Bronchial epithelial cell (primary cell): Measurements from ENCODE around the gene MPST. TPM values are rescaled to one million over a fixed set of nuclear protein-coding genes. Genes with fewer than 3 reads are reported as not detected.
A peak's percentile ranks its signal among the peaks of the same experiment; 100 is the strongest.

ENCODE experiments used
- DNase-seq: peaks from one replicate; pipeline ENCODE4 v3.0.0-alpha.2; 2010; ENCODE audit warnings: low read depth
- FAIRE-seq: peaks from 2 replicates; lab custom pipeline; 2011; peaks lifted over from hg19 to GRCh38; lab: Jason Lieb, UNC
- H3K27me3 ChIP-seq: 2 replicates; pipeline ENCODE4 v1.5.1; 2011; ENCODE audit warnings: low read length; ENCODE audit not compliant: control insufficient read depth, insufficient read depth
- H3K36me3 ChIP-seq: 2 replicates; pipeline ENCODE4 v1.5.1; 2011; ENCODE audit warnings: low read length; ENCODE audit not compliant: control insufficient read depth, insufficient read depth
- H3K4me3 ChIP-seq: 2 replicates; pipeline ENCODE4 v1.5.1; 2011; ENCODE audit warnings: mild to moderate bottlenecking, low read depth, low read length, control low read depth
- CTCF ChIP-seq: IDR thresholded peaks from 2 replicates; pipeline ENCODE4 v1.5.1; 2011; ENCODE audit warnings: mild to moderate bottlenecking, moderate library complexity, low read length, control low read depth, inconsistent platforms; ENCODE audit not compliant: insufficient read depth, severe bottlenecking
- total RNA-seq: library from RNA; depleted of rRNA; stranded (reverse); fragments of >200 nt; gene quantifications from 2 replicates; pipeline ENCODE4 v1.2.1, GENCODE V29; 2014

The MPST gene
- total RNA-seq, 1 donor from 2014 or later = 121 TPM

GRCh38 chr22:37026325-37026724, 6.8 kb downstream of the MPST start:
- Histone ChIP-seq H3K4me3 (no peak overlapping the region), H3K36me3 (peaks cover 25% of the 10 kb centered on the region), H3K27me3 (no peaks in the 10 kb centered on the region)
- FAIRE-seq = peak; percentile 90
- no peak for DNase-seq
- no peak for TF ChIP-seq CTCF

GRCh38 chr22:37027556-37027955, 8.0 kb downstream of the MPST start:
- no peak overlapping the region for H3K4me3 ChIP-seq
- H3K36me3 ChIP-seq = peaks cover 25% of the 10 kb centered on the region
- FAIRE-seq (no peak), DNase-seq (no peak)
- TF ChIP-seq CTCF = no peak
- H3K27me3 ChIP-seq = no peaks in the 10 kb centered on the region

- DNase-seq (no peak), FAIRE-seq (no peak)
- H3K36me3 ChIP-seq = peaks cover 25% of the 10 kb centered on the region
- H3K4me3 ChIP-seq = no peak overlapping the region
- no peak for TF ChIP-seq CTCF
- no peaks in the 10 kb centered on the region for H3K27me3 ChIP-seq
Measured at GRCh38 chr22:37028692-37029674, 9.4 kb downstream of the MPST start.

- Histone ChIP-seq H3K4me3 (no peak overlapping the region), H3K36me3 (peaks cover 14% of the 10 kb centered on the region), H3K27me3 (no peaks in the 10 kb centered on the region)
- TF ChIP-seq CTCF = no peak
- FAIRE-seq = no peak
- no peak for DNase-seq
Measured at GRCh38 chr22:37030560-37031281, 11.2 kb downstream of the MPST start.

- no peaks in the 10 kb centered on the region for H3K27me3 ChIP-seq
- no peak for TF ChIP-seq CTCF
- peak; percentile 43 for FAIRE-seq
- DNase-seq = peak; percentile 45
- peaks cover 6% of the 10 kb centered on the region for H3K36me3 ChIP-seq
- peak overlapping the region; percentile 26 for H3K4me3 ChIP-seq
Measured at GRCh38 chr22:37032134-37032534, 12.6 kb downstream of the MPST start.
